HG02571 (cell line): ENCODE measurements around the gene NAT8L.

Experiments used
- ATAC-seq: cut with Tn5 transposase; IDR thresholded peaks from one replicate; pipeline ENCODE4 v1.9.1; 2021; ENCODE audit warnings: mild to moderate bottlenecking, moderate library complexity; ENCODE audit not compliant: unreplicated experiment

Gene NAT8L

GRCh38 chr4:2090642-2091041, 31.5 kb downstream of the NAT8L start:
- no peak for ATAC-seq

DNA sequence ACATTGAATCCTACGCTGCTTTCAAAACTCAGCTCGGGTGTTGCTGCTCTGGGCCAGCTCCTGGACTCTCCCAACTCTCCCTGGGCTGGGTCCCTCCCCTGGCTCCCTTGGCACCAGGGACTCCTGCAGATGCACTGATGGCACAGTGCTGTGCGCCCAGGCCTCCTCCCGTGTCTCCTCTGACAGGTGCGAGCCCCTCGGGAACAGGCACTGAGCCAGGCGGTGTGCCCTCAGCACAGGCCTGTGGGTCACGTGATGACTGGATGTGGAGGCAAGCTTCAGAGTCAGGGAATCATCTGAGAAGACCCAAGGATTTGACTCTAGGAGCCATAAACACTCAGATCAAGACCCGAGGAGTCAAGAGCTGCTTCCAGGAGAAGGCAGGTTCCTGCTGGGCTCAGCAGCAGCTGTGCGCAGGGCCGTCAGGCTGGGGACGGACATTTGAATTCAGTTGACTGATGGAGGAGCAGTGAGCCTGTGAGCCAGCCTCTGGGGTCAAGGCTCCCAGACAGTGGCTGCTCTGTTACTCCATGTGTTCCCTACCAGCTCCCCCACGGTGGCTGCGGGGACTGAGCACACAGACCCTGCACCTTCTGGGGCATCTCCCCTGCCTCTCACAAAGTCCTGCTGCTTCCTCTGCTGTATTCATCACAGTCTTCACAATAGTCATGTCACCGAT, 33.0 kb downstream of the NAT8L start:
- no peak for ATAC-seq

DNA sequence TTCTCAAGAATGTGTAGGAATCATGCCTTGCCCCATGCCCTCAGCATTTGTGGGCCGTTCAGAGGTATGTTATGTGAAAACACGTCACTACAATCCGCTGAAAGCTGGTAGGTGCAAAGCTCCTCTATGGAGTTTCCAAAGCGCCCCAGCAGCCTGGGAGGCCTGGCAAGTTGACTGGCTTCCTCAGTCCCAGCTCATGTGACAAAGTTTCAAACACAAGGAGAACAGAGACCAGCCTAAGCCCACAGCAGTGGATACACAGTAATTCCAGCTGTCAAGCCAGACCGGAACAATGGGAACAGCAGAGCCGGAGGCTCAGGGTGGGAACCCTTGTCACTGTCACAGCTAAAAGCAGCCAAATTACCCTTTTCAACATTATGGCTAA, 33.5 kb downstream of the NAT8L start:
- no peak for ATAC-seq

GRCh38 chr4:2093265-2093664, 34.1 kb downstream of the NAT8L start:
- no peak for ATAC-seq

DNA sequence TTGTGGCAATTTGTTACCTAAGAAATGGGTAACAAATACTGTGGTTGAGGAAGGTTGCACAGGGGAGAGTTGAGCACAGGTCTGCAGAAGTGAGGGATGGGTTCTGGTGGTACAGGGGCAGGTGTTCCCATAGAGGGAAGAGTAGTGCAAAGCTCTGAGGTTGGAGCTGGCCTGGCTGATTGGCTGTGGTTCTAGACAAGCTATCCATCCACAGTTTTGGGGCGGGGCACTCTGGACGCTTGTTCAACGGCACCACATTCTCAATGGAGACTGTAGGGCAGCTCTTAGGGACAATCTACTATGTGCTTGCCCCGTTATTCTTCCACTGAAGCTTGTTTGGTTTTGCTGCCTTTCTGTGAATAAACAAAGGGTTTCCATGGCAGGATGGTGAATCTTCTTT, 35.4 kb downstream of the NAT8L start:
- ATAC-seq, result no peak

- ATAC-seq, result no peak
Measured at GRCh38 chr4:2095236-2096072, 36.3 kb downstream of the NAT8L start.

DNA sequence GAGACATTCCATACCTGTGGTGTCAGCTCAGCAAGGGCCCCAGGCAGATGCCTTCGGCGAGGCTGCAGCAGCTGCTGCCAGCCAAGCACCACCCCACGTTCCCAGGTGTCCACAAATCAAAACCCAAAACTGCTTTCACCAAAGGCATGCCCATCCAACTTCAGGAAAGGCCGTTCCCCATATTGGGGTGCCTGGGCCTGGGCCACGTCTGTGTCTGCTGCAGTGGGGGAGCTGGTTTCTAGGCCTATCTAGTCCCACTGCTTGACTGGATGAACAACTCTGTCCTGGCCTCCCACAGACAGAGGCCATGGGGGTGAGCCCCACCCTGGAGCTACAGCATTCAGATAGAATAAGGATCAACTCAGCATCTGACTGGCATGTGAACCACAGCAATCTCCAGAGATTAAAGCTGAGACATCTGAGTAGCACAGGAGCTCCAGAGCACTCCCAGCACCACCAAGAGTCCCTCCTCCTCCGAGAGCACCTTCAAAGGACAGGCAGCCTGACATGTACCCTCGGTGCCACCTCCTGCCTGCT, 37.0 kb downstream of the NAT8L start:
- no peak for ATAC-seq

- no peak for ATAC-seq
Measured at GRCh38 chr4:2101346-2102044, 42.4 kb downstream of the NAT8L start.

- ATAC-seq, result no peak
Measured at GRCh38 chr4:2102045-2102883, 43.1 kb downstream of the NAT8L start.

GRCh38 chr4:2103127-2103842, 44.2 kb downstream of the NAT8L start:
- ATAC-seq, result no peak

DNA sequence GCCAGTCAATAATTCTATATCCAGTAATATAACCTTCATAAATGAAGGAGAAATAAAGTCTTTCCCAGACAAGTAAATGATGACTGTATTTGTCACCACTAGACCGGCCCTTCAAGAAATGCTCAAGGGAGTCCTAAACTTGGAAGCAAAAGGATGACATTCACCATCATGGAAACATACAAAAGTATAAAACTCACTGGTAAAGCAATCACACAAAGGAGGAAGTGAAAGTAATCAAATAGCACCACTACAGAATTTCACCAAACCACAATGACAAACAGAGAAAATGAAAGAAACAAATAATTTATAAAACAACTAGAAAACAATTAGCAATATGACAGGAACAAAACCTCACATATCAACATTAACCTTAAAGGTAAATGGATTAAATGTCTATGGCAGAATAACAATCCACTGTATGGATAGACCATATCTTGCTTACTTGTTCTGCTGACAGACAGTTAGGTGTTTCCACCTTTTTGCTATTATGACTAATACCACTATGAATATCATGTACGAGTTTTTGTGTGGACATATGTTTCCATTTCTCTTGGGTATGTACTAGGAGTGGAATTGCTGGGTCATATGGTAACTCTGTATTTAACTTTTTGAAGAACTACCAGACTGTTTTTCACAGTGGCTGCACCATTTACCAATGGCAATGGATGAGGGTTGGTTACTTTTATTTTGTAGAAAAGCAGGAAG, 44.9 kb downstream of the NAT8L start:
- no peak for ATAC-seq

DNA sequence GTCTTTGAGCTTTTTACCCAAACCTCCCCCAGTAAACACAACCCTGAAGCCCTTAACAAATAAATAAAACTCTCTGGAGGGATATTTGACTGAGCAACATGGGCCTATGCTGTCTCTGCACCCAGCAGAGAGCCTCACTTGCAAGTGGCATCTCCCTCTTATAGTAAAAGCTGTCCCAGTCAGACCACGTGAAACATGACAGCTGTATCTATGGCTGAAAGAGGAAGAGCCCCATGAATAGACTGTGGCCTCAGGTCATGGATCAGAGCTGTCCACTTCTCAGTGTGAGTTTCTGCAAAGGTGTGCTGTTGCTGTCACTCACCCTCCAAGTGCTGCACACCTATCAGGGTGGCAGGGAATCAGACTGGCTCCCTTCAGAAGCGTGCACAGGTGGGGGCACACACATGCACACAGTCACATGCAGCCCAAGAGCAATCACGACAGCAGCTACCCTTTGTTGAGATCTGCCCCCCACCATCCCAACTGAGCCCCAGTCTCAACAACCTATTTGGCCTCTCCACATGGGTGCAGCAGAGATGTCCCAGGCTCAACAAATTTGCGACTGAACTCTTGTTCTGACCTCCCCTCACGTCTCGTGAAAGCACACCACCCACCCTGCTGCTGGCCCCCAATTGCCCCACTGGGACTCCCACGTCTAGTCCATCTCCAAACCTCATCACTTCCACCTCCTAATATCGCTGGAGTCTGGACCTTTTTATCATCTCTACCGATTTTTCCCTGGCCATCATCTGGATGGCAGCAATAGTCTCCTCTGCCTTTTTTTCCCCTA, 45.6 kb downstream of the NAT8L start:
- ATAC-seq, result no peak

- ATAC-seq, result no peak
Measured at GRCh38 chr4:2105559-2105958, 46.4 kb downstream of the NAT8L start.

- ATAC-seq, result no peak
Measured at GRCh38 chr4:2116687-2117400, 57.7 kb downstream of the NAT8L start.
